A673 (cell line): ENCODE data around the gene CIROP.

Experiments
- CTCF ChIP-seq: fragments of 300-800, 200-600 bp; sonication (generic); conservative IDR thresholded peaks from 2 replicates; pipeline ENCODE4 v1.5.1; 2017; ENCODE audit warnings: low read depth, mild to moderate bottlenecking, antibody characterized with exemption, low read length, moderate library complexity, mixed read lengths
- EZH2 ChIP-seq: fragments of 200-600 bp; sonication (generic); IDR thresholded peaks from 2 replicates; pipeline ENCODE4 v1.6.1; 2017; ENCODE audit warnings: borderline replicate concordance, low read depth, mild to moderate bottlenecking, mixed read lengths, antibody characterized with exemption, low read length; ENCODE audit not compliant: poor library complexity, severe bottlenecking

- no peak for TF ChIP-seq CTCF
- no peak for TF ChIP-seq EZH2
Measured at GRCh38 chr14:23078692-23079116, 26.1 kb downstream of the CIROP start.
